Gastroesophageal sphincter (tissue), 4 donors: ENCODE measurements around the gene B3GAT1. TPM values are rescaled to one million over a fixed set of nuclear protein-coding genes. Genes with fewer than 3 reads are reported as not detected.

Experiments used
- ATAC-seq: fragments of 150-250 bp; one replicate; pipeline ENCODE4 v1.9.1; 2016; ENCODE audit warnings: mild to moderate bottlenecking, moderate library complexity
- H3K27ac ChIP-seq, 4 donors: fragments of 200-600 bp; sonication (generic) in 3 of 4; 1 replicate in 3 of 4; 2 replicates in 1 of 4; pipeline ENCODE4 v1.5.1; 2016 to 2019
- H3K27me3 ChIP-seq: fragments of 200-600 bp; sonication (generic); one replicate; pipeline ENCODE4 v1.5.1; 2019
- H3K36me3 ChIP-seq, 2 donors: fragments of 200-600 bp; sonication (generic); one replicate each; pipeline ENCODE4 v1.5.1; 2019; ENCODE audit warnings: control low read depth in 1 of 2
- H3K4me1 ChIP-seq, 3 donors: fragments of 200-600 bp; sonication (generic); 1 replicate in 2 of 3; 2 replicates in 1 of 3; pipeline ENCODE4 v1.5.1; 2016 to 2019; ENCODE audit warnings: control low read depth in 2 of 3
- H3K4me3 ChIP-seq, 2 donors: fragments of 200-600 bp; sonication (generic); one replicate each; pipeline ENCODE4 v1.5.1; 2019; ENCODE audit warnings: mild to moderate bottlenecking in 1 of 2, moderate library complexity in 1 of 2
- H3K9me3 ChIP-seq, 3 donors: fragments of 200-600 bp; sonication (generic); one replicate each; pipeline ENCODE4 v1.5.1; 2017 to 2019; ENCODE audit warnings: control low read depth in 2 of 3
- CTCF ChIP-seq, 4 experiments: fragments of 200-600 bp in 2 of 4; fragments of 450-650 bp in 2 of 4; sonication (generic) in 1 of 4; IDR thresholded peaks; one replicate each; pipeline ENCODE4 v1.5.1; 2017 to 2019; ENCODE audit warnings: antibody characterized with exemption in 4 of 4, mild to moderate bottlenecking in 2 of 4, moderate library complexity in 2 of 4
- EP300 ChIP-seq: sonication (generic); formaldehyde crosslinking; IDR thresholded peaks from one replicate; pipeline ENCODE4 v1.6.1; 2017; ENCODE audit warnings: antibody characterized with exemption, mild to moderate bottlenecking
- POLR2A ChIP-seq, 2 donors: fragments of 450-650 bp; IDR thresholded peaks; one replicate each; pipeline ENCODE4 v1.6.1; 2017; ENCODE audit warnings: antibody characterized with exemption in 2 of 2, mild to moderate bottlenecking in 2 of 2, moderate library complexity in 1 of 2
- POLR2AphosphoS5 ChIP-seq: sonication (generic); formaldehyde crosslinking; IDR thresholded peaks from one replicate; pipeline ENCODE4 v1.6.1; 2017; ENCODE audit warnings: antibody characterized with exemption
- WGBS, 2 donors: methylation state at CpG; one replicate each; pipeline ENCODE4 v1.1.5; 2018; ENCODE audit warnings: low coverage in 1 of 2; 5-methylcytosine and 5-hydroxymethylcytosine counted together
- total RNA-seq, 4 donors: library from RNA; depleted of rRNA; stranded (reverse); fragments of >200 nt; gene quantifications; one replicate each; pipeline ENCODE4 v1.1.0, GENCODE V29; 2016

B3GAT1 gene
- total RNA-seq, 4 donors from 2014 or later, result 0.08 to 0.52 (median 0.29) TPM

- TF ChIP-seq EP300 (no peak), POLR2A (IDR thresholded peaks at IDR 0.05) (no peak), POLR2AphosphoS5 (no peak), CTCF (IDR thresholded peaks at IDR 0.05) (no peak)
- H3K4me3 ChIP-seq, result no peak overlapping the region
- ATAC-seq, result no peak
- peaks cover 15% of the 10 kb centered on the region for H3K27me3 ChIP-seq
- H3K4me1 ChIP-seq, result no peaks in the 10 kb centered on the region
- H3K9me3 ChIP-seq, result no peaks in the 10 kb centered on the region
- 76 to 81% methylated on average over 4 to 7 of the region's 7 CpGs for WGBS, 2 donors
- no peak overlapping the region for H3K27ac ChIP-seq
- peaks cover 0 to 19% of the 10 kb centered on the region in 2 donors for H3K36me3 ChIP-seq
Measured at GRCh38 chr11:134366254-134366653, 45.8 kb downstream of the B3GAT1 start.

- Histone ChIP-seq H3K4me3 (no peak overlapping the region), H3K27ac (no peak overlapping the region), H3K4me1 (peaks cover 0 to 3% (median 0%) of the 10 kb centered on the region in 3 donors), H3K36me3 (peaks cover 0 to 9% of the 10 kb centered on the region in 2 donors), H3K9me3 (no peaks in the 10 kb centered on the region), H3K27me3 (peaks cover 15% of the 10 kb centered on the region)
- WGBS, 2 donors, result 46 to 100% methylated on average over 3 of the region's 22 CpGs
- ATAC-seq, result no peak
- TF ChIP-seq CTCF (IDR thresholded peaks at IDR 0.05), result no peak
- no peak for TF ChIP-seq POLR2A (IDR thresholded peaks at IDR 0.05)
- no peak for TF ChIP-seq POLR2AphosphoS5
- no peak for TF ChIP-seq EP300
Measured at GRCh38 chr11:134365011-134365925, 46.8 kb downstream of the B3GAT1 start.

- Histone ChIP-seq H3K4me3 (no peak overlapping the region), H3K36me3 (peaks cover 0 to under 1% of the 10 kb centered on the region in 2 donors), H3K9me3 (no peaks in the 10 kb centered on the region), H3K27ac (no peak overlapping the region), H3K27me3 (peaks cover 15% of the 10 kb centered on the region), H3K4me1 (peaks cover 0 to 6% (median 0%) of the 10 kb centered on the region in 3 donors)
- ATAC-seq, result no peak
- WGBS, 2 donors, result 40% methylated on average over 1 of the region's 9 CpGs; no CpG with 5 or more reads in 1 of the 2 donors
- no peak for TF ChIP-seq POLR2AphosphoS5
- no peak for TF ChIP-seq EP300
- TF ChIP-seq CTCF (IDR thresholded peaks at IDR 0.05), result no peak
- TF ChIP-seq POLR2A (IDR thresholded peaks at IDR 0.05), result no peak
Measured at GRCh38 chr11:134364261-134364660, 47.8 kb downstream of the B3GAT1 start.

- no peak overlapping the region for H3K27ac ChIP-seq
- peaks cover 15% of the 10 kb centered on the region for H3K27me3 ChIP-seq
- 52 to 75% methylated on average over 7 of the region's 7 CpGs for WGBS, 2 donors
- H3K9me3 ChIP-seq, result no peaks in the 10 kb centered on the region
- H3K36me3 ChIP-seq, result no peaks in the 10 kb centered on the region
- H3K4me3 ChIP-seq, result no peak overlapping the region
- no peak for ATAC-seq
- no peak for TF ChIP-seq POLR2A (IDR thresholded peaks at IDR 0.05)
- no peak for TF ChIP-seq CTCF (IDR thresholded peaks at IDR 0.05)
- no peak for TF ChIP-seq EP300
- TF ChIP-seq POLR2AphosphoS5, result no peak
- H3K4me1 ChIP-seq, result peaks cover 0 to 6% (median 0%) of the 10 kb centered on the region in 3 donors
Measured at GRCh38 chr11:134363592-134363991, 48.5 kb downstream of the B3GAT1 start.

GRCh38 chr11:134363161-134363560 lies 48.9 kb downstream of the B3GAT1 start:
- no peak overlapping the region for H3K4me3 ChIP-seq
- peaks cover 15% of the 10 kb centered on the region for H3K27me3 ChIP-seq
- no peak for TF ChIP-seq EP300
- TF ChIP-seq POLR2AphosphoS5, result no peak
- no peak for TF ChIP-seq CTCF (IDR thresholded peaks at IDR 0.05)
- TF ChIP-seq POLR2A (IDR thresholded peaks at IDR 0.05), result no peak
- 75 to 76% methylated on average over 2 to 4 of the region's 9 CpGs for WGBS, 2 donors
- H3K27ac ChIP-seq, result no peak overlapping the region
- peaks cover 0 to 6% (median 0%) of the 10 kb centered on the region in 3 donors for H3K4me1 ChIP-seq
- H3K9me3 ChIP-seq, result no peaks in the 10 kb centered on the region
- ATAC-seq, result no peak
- H3K36me3 ChIP-seq, result no peaks in the 10 kb centered on the region
